Endothelial cell of umbilical vein (primary cell): ENCODE results near the gene RBFOX1. TPM values are rescaled to one million over a fixed set of nuclear protein-coding genes. Genes with fewer than 3 reads are reported as not detected.

Experiments
- Bru-seq: library from RNA; stranded (reverse); fragments of 400-500 nt; gene quantifications from one replicate; lab custom pipeline; 2021; lab: Mats Ljungman, UMichigan
- BruChase-seq, 2 experiments: library from RNA; stranded (reverse); fragments of 400-500 nt; gene quantifications; one replicate each; lab custom pipeline; 2021; lab: Mats Ljungman, UMichigan
- BruUV-seq: library from RNA; stranded (reverse); fragments of 400-500 nt; replicated peaks from 2 replicates; lab custom pipeline; 2021; lab: Mats Ljungman, UMichigan
- CTCF ChIA-PET: fragments of 300-600, 350-600 bp; sonication (Branson Sonifier 250); formaldehyde crosslinking; loops from one replicate; lab custom pipeline; 2021; ENCODE audit warnings: antibody characterized with exemption, inconsistent platforms; lab: Charles Lee
- POLR2A ChIA-PET: fragments of 300-600, 350-600 bp; sonication (Branson Sonifier 250); formaldehyde crosslinking; loops from one replicate; lab custom pipeline; 2021; ENCODE audit warnings: antibody characterized with exemption, inconsistent platforms; lab: Charles Lee
- DNase-seq: peaks from one replicate; pipeline ENCODE4 v3.0.0-alpha.2; 2011; ENCODE audit warnings: low read depth, low spot score
- FAIRE-seq: peaks from 2 replicates; lab custom pipeline; 2011; peaks lifted over from hg19 to GRCh38; lab: Jason Lieb, UNC
- H2AFZ ChIP-seq: 2 replicates; pipeline ENCODE4 v1.6.0; 2012; ENCODE audit warnings: low read depth, low read length, control low read depth, inconsistent platforms
- H3K27ac ChIP-seq: 2 replicates; pipeline ENCODE4 v1.5.1; 2011; ENCODE audit warnings: low read depth, mild to moderate bottlenecking, control low read depth, low read length, moderate library complexity; ENCODE audit not compliant: insufficient read depth
- H3K27me3 ChIP-seq, 2 experiments: 2 replicates each; pipeline versions ENCODE4 v1.6.0 to v1.6.1; 2011; ENCODE audit warnings: low read length in 2 of 2, mixed read lengths in 1 of 2; ENCODE audit not compliant: control insufficient read depth in 2 of 2, insufficient read depth in 2 of 2
- H3K36me3 ChIP-seq, 2 experiments: 2 replicates in 1 of 2; 3 replicates in 1 of 2; pipeline ENCODE4 v1.5.1; 2011; ENCODE audit warnings: low read length in 2 of 2, mild to moderate bottlenecking in 1 of 2, moderate library complexity in 1 of 2; ENCODE audit not compliant: control insufficient read depth in 2 of 2, insufficient read depth in 2 of 2; ENCODE audit errors: extremely low read depth in 1 of 2
- H3K4me1 ChIP-seq: 3 replicates; pipeline ENCODE4 v1.5.1; 2011; ENCODE audit warnings: mild to moderate bottlenecking, low read length; ENCODE audit not compliant: control insufficient read depth, insufficient read depth; ENCODE audit errors: extremely low read depth
- H3K4me2 ChIP-seq: 2 replicates; pipeline ENCODE4 v1.6.1; 2011; ENCODE audit warnings: low read length, control low read depth, mixed read lengths; ENCODE audit not compliant: insufficient read depth
- H3K4me3 ChIP-seq, 3 experiments: fragments of 200-600 bp in 1 of 3; sonication (generic), shearing (Covaris generic) in 1 of 3; replicated peaks in 1 of 3; 2 replicates each; pipeline ENCODE4 v1.5.1; 2011 to 2016; ENCODE audit warnings: control low read depth in 3 of 3, low read length in 3 of 3, mild to moderate bottlenecking in 2 of 3, inconsistent platforms in 1 of 3, low read depth in 1 of 3, moderate library complexity in 1 of 3; ENCODE audit not compliant: insufficient read depth in 1 of 3
- H3K79me2 ChIP-seq: 2 replicates; pipeline ENCODE4 v1.6.0; 2012; ENCODE audit warnings: low read length, inconsistent platforms; ENCODE audit not compliant: control insufficient read depth, insufficient read depth
- H3K9ac ChIP-seq: replicated peaks from 2 replicates; pipeline ENCODE3; 2011; ENCODE audit warnings: low read length, control low read depth; ENCODE audit not compliant: insufficient read depth; ENCODE audit errors: extremely low read depth
- H3K9me1 ChIP-seq: replicated peaks from 3 replicates; pipeline ENCODE4 v1.6.0; 2011; ENCODE audit warnings: mild to moderate bottlenecking, low read length; ENCODE audit not compliant: control insufficient read depth, insufficient read depth; ENCODE audit errors: extremely low read depth
- H3K9me3 ChIP-seq: replicated peaks from 2 replicates; pipeline ENCODE4 v1.5.1; 2012; ENCODE audit warnings: low read length, inconsistent platforms; ENCODE audit not compliant: control insufficient read depth, insufficient read depth
- H4K20me1 ChIP-seq: replicated peaks from 2 replicates; pipeline ENCODE3; 2011; ENCODE audit warnings: mild to moderate bottlenecking, low read length; ENCODE audit not compliant: control insufficient read depth, insufficient read depth; ENCODE audit errors: extremely low read depth
- CTCF ChIP-seq, 2 donors: IDR thresholded peaks; 1 replicate in 1 of 2; 2 replicates in 1 of 2; pipeline ENCODE4 v1.5.1; 2011; ENCODE audit warnings: low read length in 2 of 2, mild to moderate bottlenecking in 2 of 2, moderate library complexity in 2 of 2, control low read depth in 1 of 2, inconsistent platforms in 1 of 2, low read depth in 1 of 2; ENCODE audit not compliant: insufficient read depth in 1 of 2; ENCODE audit errors: extremely low read depth in 1 of 2
- EZH2 ChIP-seq: IDR thresholded peaks from 2 replicates; pipeline ENCODE4 v1.6.1; 2012; ENCODE audit warnings: borderline replicate concordance, low read depth, mild to moderate bottlenecking, moderate library complexity, low read length, inconsistent platforms; ENCODE audit not compliant: severe bottlenecking
- FOS ChIP-seq: IDR thresholded peaks from 2 replicates; pipeline ENCODE4 v1.6.1; 2011; ENCODE audit warnings: mild to moderate bottlenecking, low read length, moderate library complexity, borderline replicate concordance; ENCODE audit not compliant: insufficient read depth
- GATA2 ChIP-seq: IDR thresholded peaks from 2 replicates; pipeline ENCODE4 v1.7.0; 2011; ENCODE audit warnings: low read depth, mild to moderate bottlenecking, moderate library complexity, mixed read lengths, low read length; ENCODE audit not compliant: insufficient read length, insufficient read depth
- JUN ChIP-seq: IDR thresholded peaks from 2 replicates; pipeline ENCODE4 v1.6.1; 2011; ENCODE audit warnings: borderline replicate concordance, low read depth; ENCODE audit not compliant: insufficient read length, insufficient read depth
- MAX ChIP-seq: IDR thresholded peaks from 2 replicates; pipeline ENCODE4 v1.6.1; 2011; ENCODE audit not compliant: insufficient read depth, insufficient read length
- MYC ChIP-seq: IDR thresholded peaks from one replicate; pipeline ENCODE4 v1.6.1; 2011; ENCODE audit warnings: mild to moderate bottlenecking, low read depth, low read length
- POLR2A ChIP-seq: IDR thresholded peaks from 2 replicates; pipeline ENCODE4 v1.6.1; 2012; ENCODE audit warnings: low read depth, mild to moderate bottlenecking, control low read depth, low read length
- POLR2AphosphoS5 ChIP-seq: IDR thresholded peaks from 2 replicates; pipeline ENCODE4 v1.6.1; 2012; ENCODE audit warnings: low read depth, mild to moderate bottlenecking, control low read depth, low read length, moderate library complexity; ENCODE audit not compliant: insufficient read depth
- dilution Hi-C: fragments of 300-500 bp; cut with MboI; formaldehyde crosslinking; loops from one replicate; pipeline ENCODE4 v1.15.0; 2019; ENCODE audit warnings: low sequenced_read_pairs; ENCODE audit not compliant: extremely low pct_ligation_motif_present
- intact Hi-C: fragments of 100-400 bp; cut with micrococcal nuclease; formaldehyde crosslinking; loops from one replicate; pipeline ENCODE4 v1.10.0; 2022
- long read RNA-seq: library from polyadenylated mRNA; stranded (forward); transcript quantifications from one replicate; pipeline ENCODE4 v2.0.0, GENCODE V29; 2021
- polyA minus RNA-seq, 3 experiments: library from RNA; depleted of rRNA, polyadenylated mRNA; stranded (reverse); fragments of >200 nt; gene quantifications; 1 replicate in 1 of 3; 2 replicates in 2 of 3; pipeline ENCODE4 v1.2.3, GENCODE V29; 2011
- polyA plus RNA-seq, 4 experiments: library from polyadenylated mRNA; depleted of rRNA in 3 of 4; stranded (reverse) in 3 of 4; unstranded in 1 of 4; fragments of >200 nt; gene quantifications; 2 replicates each; pipeline versions ENCODE4 v1.2.1 to v1.2.3, GENCODE V29; 2011 to 2012; ENCODE audit warnings: missing spikeins in 1 of 4
- total RNA-seq: library from RNA; stranded (reverse); gene quantifications from 2 replicates; pipeline ENCODE4 v1.2.3, GENCODE V29; 2021

RBFOX1 gene
- total RNA-seq (not detected in 2 replicates), polyA plus RNA-seq (not detected in 2 replicates), polyA minus RNA-seq (not detected in 2 replicates), Bru-seq, nascent RNA (percentile 0 among the genes with signal in this experiment), BruChase-seq, experiment 1, labeled RNA remaining after a 6-hour chase (percentile 0 among the genes with signal in this experiment), BruChase-seq, experiment 2, labeled RNA remaining after a 2-hour chase (percentile 0 among the genes with signal in this experiment)
- polyA plus RNA-seq (2011; cell fraction: cytosol; rRNA removed), result not detected in 2 replicates
- not detected in 2 replicates for polyA plus RNA-seq (2011; cell fraction: nucleus; rRNA removed)
- not detected in 2 replicates for polyA plus RNA-seq (2012)
- not detected for polyA minus RNA-seq (2011; cell fraction: cytosol; rRNA and poly(A)+ RNA removed)
- polyA minus RNA-seq (2011; cell fraction: nucleus; rRNA and poly(A)+ RNA removed), result not detected in 2 replicates
- long read RNA-seq, result 0 reads

- Histone ChIP-seq H3K36me3 (no peaks in the 10 kb centered on the region), H3K9me1 (no peaks in the 10 kb centered on the region), H3K4me1 (no peaks in the 10 kb centered on the region), H3K27me3 (no peaks in the 10 kb centered on the region), H3K9ac (no peak within 1 kb of the TSS), H3K27ac (no peak within 1 kb of the TSS), H2AFZ (no peak within 1 kb of the TSS), H4K20me1 (no peaks in the 10 kb centered on the region), H3K9me3 (peaks cover 7% of the 10 kb centered on the region), H3K4me2 (no peak within 1 kb of the TSS), H3K4me3 (no peak within 1 kb of the TSS), H3K79me2 (no peaks in the 10 kb centered on the region)
- dilution Hi-C loops, result no loop called here
- TF ChIP-seq FOS (no peak), GATA2 (no peak), EZH2 (no peak), POLR2A (no peak)
- BruUV-seq, result no TSS peak
- FAIRE-seq (no peak), DNase-seq (no peak)
- intact Hi-C loops, result no loop called here
- POLR2A ChIA-PET, result no interaction called here
- CTCF ChIA-PET, result no interaction called here
Observed at GRCh38 chr16:7332611-7333010, at the start of gene RBFOX1. RBFOX1 (plus strand) TSS chr16:7332845.

- TF ChIP-seq MAX (no peak), GATA2 (no peak), POLR2AphosphoS5 (no peak), MYC (no peak), EZH2 (no peak), CTCF (IDR thresholded peaks at IDR 0.05; ENCODE audit: extremely low read depth in 1 of 2, insufficient read depth in 1 of 2, low read depth in 1 of 2, low read length in 2 of 2) (no peak), JUN (no peak), FOS (no peak), POLR2A (no peak)
- Histone ChIP-seq H3K36me3 (no peaks in the 10 kb centered on the region), H3K9ac (no peak overlapping the region), H3K9me3 (peaks cover 9% of the 10 kb centered on the region), H2AFZ (no peak overlapping the region), H3K4me3 (no peak overlapping the region), H3K9me1 (no peaks in the 10 kb centered on the region), H3K4me1 (no peaks in the 10 kb centered on the region), H3K27ac (no peak overlapping the region), H3K79me2 (no peaks in the 10 kb centered on the region), H3K4me2 (no peak overlapping the region), H3K27me3 (no peaks in the 10 kb centered on the region), H4K20me1 (no peaks in the 10 kb centered on the region)
- intact Hi-C loops, result no loop called here
- CTCF ChIA-PET, result interaction anchor here (0.7 kb wide), 1 partner anchor 40 kb away, joined by 4 read pairs; no protein-coding TSS in a partner anchor
- POLR2A ChIA-PET, result no interaction called here
- DNase-seq, result no peak
- no peak for FAIRE-seq
- no TSS peak for BruUV-seq
- dilution Hi-C loops, result no loop called here
Observed at GRCh38 chr16:7284780-7285179, 47.9 kb upstream of the RBFOX1 start.
